ENCODE results near the gene DNMT1.

Gene DNMT1

GRCh38 chr19:10120538-10121189 lies 74.1 kb downstream of the DNMT1 start:
- Histone ChIP-seq H3K4me3 (ENCODE audit: low read depth in 1 of 2, low read length in 2 of 2) (no peak overlapping the region), H3K4me1 (ENCODE audit: control insufficient read depth in 1 of 2, insufficient read depth in 2 of 2, low read length in 2 of 2) (peaks cover 5 to 17% of the 10 kb centered on the region in 2 donors), H3K9me3 (ENCODE audit: control insufficient read depth in 1 of 2, low read length in 2 of 2) (no peaks in the 10 kb centered on the region), H3K36me3 (ENCODE audit: control insufficient read depth in 1 of 2, insufficient read depth in 2 of 2, low read length in 2 of 2) (peaks cover 14 to 26% of the 10 kb centered on the region in 2 donors), H3K27me3 (ENCODE audit: low read depth, low read length) (no peaks in the 10 kb centered on the region), H3K27ac (ENCODE audit: low read length) (peak overlapping the region; percentile 14)

- H3K27ac ChIP-seq (ENCODE audit: low read length): peak overlapping the region; percentile 71
- H3K4me1 ChIP-seq (ENCODE audit: control insufficient read depth in 1 of 2, insufficient read depth in 2 of 2, low read length in 2 of 2): peaks cover 5 to 17% of the 10 kb centered on the region in 2 donors
Measured at GRCh38 chr19:10118960-10119359, 75.8 kb downstream of the DNMT1 start.

GRCh38 chr19:10116866-10117616 lies 77.7 kb downstream of the DNMT1 start:
- Histone ChIP-seq H3K27me3 (ENCODE audit: low read depth, low read length) (no peaks in the 10 kb centered on the region), H3K36me3 (ENCODE audit: control insufficient read depth in 1 of 2, insufficient read depth in 2 of 2, low read length in 2 of 2) (peaks cover 14 to 42% of the 10 kb centered on the region in 2 donors), H3K9me3 (ENCODE audit: control insufficient read depth in 1 of 2, low read length in 2 of 2) (no peaks in the 10 kb centered on the region), H3K27ac (ENCODE audit: low read length) (no peak overlapping the region), H3K4me3 (ENCODE audit: low read depth in 1 of 2, low read length in 2 of 2) (no peak overlapping the region), H3K4me1 (ENCODE audit: control insufficient read depth in 1 of 2, insufficient read depth in 2 of 2, low read length in 2 of 2) (peaks cover 5 to 30% of the 10 kb centered on the region in 2 donors)

More at GRCh38 chr19:10118960-10119359, 75.8 kb downstream of the DNMT1 start:
- no peaks in the 10 kb centered on the region for H3K27me3 ChIP-seq (ENCODE audit: low read depth, low read length)
- H3K36me3 ChIP-seq (ENCODE audit: control insufficient read depth in 1 of 2, insufficient read depth in 2 of 2, low read length in 2 of 2): peaks cover 14 to 39% of the 10 kb centered on the region in 2 donors
- no peaks in the 10 kb centered on the region for H3K9me3 ChIP-seq (ENCODE audit: control insufficient read depth in 1 of 2, low read length in 2 of 2)
- H3K4me3 ChIP-seq (ENCODE audit: low read depth in 1 of 2, low read length in 2 of 2): peak overlapping the region; percentile 91 to 97

GRCh38 chr19:10116085-10116865 lies 78.5 kb downstream of the DNMT1 start:
- no peak overlapping the region for H3K27ac ChIP-seq (ENCODE audit: low read length)
- H3K4me1 ChIP-seq (ENCODE audit: control insufficient read depth in 1 of 2, insufficient read depth in 2 of 2, low read length in 2 of 2): peaks cover 5 to 30% of the 10 kb centered on the region in 2 donors
- H3K27me3 ChIP-seq (ENCODE audit: low read depth, low read length): no peaks in the 10 kb centered on the region
- H3K36me3 ChIP-seq (ENCODE audit: control insufficient read depth in 1 of 2, insufficient read depth in 2 of 2, low read length in 2 of 2): peaks cover 14 to 44% of the 10 kb centered on the region in 2 donors
- no peaks in the 10 kb centered on the region for H3K9me3 ChIP-seq (ENCODE audit: control insufficient read depth in 1 of 2, low read length in 2 of 2)
- H3K4me3 ChIP-seq (ENCODE audit: low read depth in 1 of 2, low read length in 2 of 2): no peak overlapping the region

GRCh38 chr19:10115392-10116084 lies 79.2 kb downstream of the DNMT1 start:
- no peak overlapping the region for H3K4me3 ChIP-seq (ENCODE audit: low read depth in 1 of 2, low read length in 2 of 2)
- peaks cover 16 to 52% of the 10 kb centered on the region in 2 donors for H3K36me3 ChIP-seq (ENCODE audit: control insufficient read depth in 1 of 2, insufficient read depth in 2 of 2, low read length in 2 of 2)
- H3K27ac ChIP-seq (ENCODE audit: low read length): no peak overlapping the region
- H3K4me1 ChIP-seq (ENCODE audit: control insufficient read depth in 1 of 2, insufficient read depth in 2 of 2, low read length in 2 of 2): peaks cover 5 to 30% of the 10 kb centered on the region in 2 donors
- H3K9me3 ChIP-seq (ENCODE audit: control insufficient read depth in 1 of 2, low read length in 2 of 2): no peaks in the 10 kb centered on the region
- H3K27me3 ChIP-seq (ENCODE audit: low read depth, low read length): no peaks in the 10 kb centered on the region

GRCh38 chr19:10114651-10115391 lies 79.9 kb downstream of the DNMT1 start:
- peaks cover 17 to 59% of the 10 kb centered on the region in 2 donors for H3K36me3 ChIP-seq (ENCODE audit: control insufficient read depth in 1 of 2, insufficient read depth in 2 of 2, low read length in 2 of 2)
- H3K4me1 ChIP-seq (ENCODE audit: control insufficient read depth in 1 of 2, insufficient read depth in 2 of 2, low read length in 2 of 2): peaks cover 5 to 28% of the 10 kb centered on the region in 2 donors
- no peaks in the 10 kb centered on the region for H3K27me3 ChIP-seq (ENCODE audit: low read depth, low read length)
- H3K4me3 ChIP-seq (ENCODE audit: low read depth in 1 of 2, low read length in 2 of 2): no peak overlapping the region
- H3K9me3 ChIP-seq (ENCODE audit: control insufficient read depth in 1 of 2, low read length in 2 of 2): no peaks in the 10 kb centered on the region
- H3K27ac ChIP-seq (ENCODE audit: low read length): no peak overlapping the region

GRCh38 chr19:10113964-10114650 lies 80.6 kb downstream of the DNMT1 start:
- H3K4me3 ChIP-seq (ENCODE audit: low read depth in 1 of 2, low read length in 2 of 2): no peak overlapping the region
- no peaks in the 10 kb centered on the region for H3K9me3 ChIP-seq (ENCODE audit: control insufficient read depth in 1 of 2, low read length in 2 of 2)
- no peaks in the 10 kb centered on the region for H3K27me3 ChIP-seq (ENCODE audit: low read depth, low read length)
- no peak overlapping the region for H3K27ac ChIP-seq (ENCODE audit: low read length)
- H3K4me1 ChIP-seq (ENCODE audit: control insufficient read depth in 1 of 2, insufficient read depth in 2 of 2, low read length in 2 of 2): peaks cover 4 to 23% of the 10 kb centered on the region in 2 donors
- peaks cover 23 to 66% of the 10 kb centered on the region in 2 donors for H3K36me3 ChIP-seq (ENCODE audit: control insufficient read depth in 1 of 2, insufficient read depth in 2 of 2, low read length in 2 of 2)

GRCh38 chr19:10113592-10113963 lies 81.2 kb downstream of the DNMT1 start:
- Histone ChIP-seq H3K27ac (ENCODE audit: low read length) (no peak overlapping the region), H3K4me1 (ENCODE audit: control insufficient read depth in 1 of 2, insufficient read depth in 2 of 2, low read length in 2 of 2) (peaks cover 0 to 18% of the 10 kb centered on the region in 2 donors), H3K9me3 (ENCODE audit: control insufficient read depth in 1 of 2, low read length in 2 of 2) (no peaks in the 10 kb centered on the region), H3K4me3 (ENCODE audit: low read depth in 1 of 2, low read length in 2 of 2) (no peak overlapping the region), H3K36me3 (ENCODE audit: control insufficient read depth in 1 of 2, insufficient read depth in 2 of 2, low read length in 2 of 2) (peaks cover 23 to 70% of the 10 kb centered on the region in 2 donors), H3K27me3 (ENCODE audit: low read depth, low read length) (no peaks in the 10 kb centered on the region)

GRCh38 chr19:10112895-10113591 lies 81.7 kb downstream of the DNMT1 start:
- peaks cover 26 to 76% of the 10 kb centered on the region in 2 donors for H3K36me3 ChIP-seq (ENCODE audit: control insufficient read depth in 1 of 2, insufficient read depth in 2 of 2, low read length in 2 of 2)
- H3K4me3 ChIP-seq (ENCODE audit: low read depth in 1 of 2, low read length in 2 of 2): no peak overlapping the region
- no peaks in the 10 kb centered on the region for H3K9me3 ChIP-seq (ENCODE audit: control insufficient read depth in 1 of 2, low read length in 2 of 2)
- H3K27ac ChIP-seq (ENCODE audit: low read length): no peak overlapping the region
- peaks cover 0 to 16% of the 10 kb centered on the region in 2 donors for H3K4me1 ChIP-seq (ENCODE audit: control insufficient read depth in 1 of 2, insufficient read depth in 2 of 2, low read length in 2 of 2)
- no peaks in the 10 kb centered on the region for H3K27me3 ChIP-seq (ENCODE audit: low read depth, low read length)

Measured in muscle layer of duodenum (tissue), 2 donors.